ENCODE measurements around the gene OSTC. TPM values are rescaled to one million over a fixed set of nuclear protein-coding genes. Genes with fewer than 3 reads are reported as not detected.

OSTC gene
- total RNA-seq, 1 donor from 2014 or later = 64.4 TPM

DNA sequence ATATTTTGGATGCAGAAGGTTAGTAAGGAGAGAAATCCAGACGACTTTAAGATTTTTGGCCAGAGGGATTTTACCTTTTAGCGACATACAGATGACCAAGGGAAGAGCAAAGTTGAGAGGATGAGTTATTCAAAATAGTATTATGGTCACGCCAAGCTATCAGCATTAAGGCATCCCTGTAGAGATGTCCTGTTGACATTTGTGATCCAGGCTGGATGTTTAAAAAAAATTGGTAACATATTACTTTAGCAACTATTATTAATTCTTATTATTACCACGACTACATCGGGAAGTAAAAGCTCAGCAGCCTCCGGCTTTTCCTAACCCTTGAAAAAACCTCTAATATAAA lies 562 bp upstream of the OSTC start:
- Histone ChIP-seq H3K27ac (no peak overlapping the region), H3K4me1 (peaks cover 23% of the 10 kb centered on the region), H3K9me3 (no peaks in the 10 kb centered on the region), H3K36me3 (no peaks in the 10 kb centered on the region), H3K4me3 (peak overlapping the region; percentile 89), H3K27me3 (ENCODE audit: low read depth) (no peaks in the 10 kb centered on the region)
- DNase-seq (no peak), ATAC-seq (peak in 1 of 2 donors; percentile 2)
- intact Hi-C loops (cut with DNase I) = no loop called here
- no peak for TF ChIP-seq CTCF (IDR thresholded peaks at IDR 0.05)

- Histone ChIP-seq H3K27ac (peak overlapping the region; percentile 92), H3K4me1 (peaks cover 23% of the 10 kb centered on the region), H3K27me3 (ENCODE audit: low read depth) (no peaks in the 10 kb centered on the region), H3K4me3 (peak overlapping the region; percentile 89), H3K36me3 (no peaks in the 10 kb centered on the region), H3K9me3 (no peaks in the 10 kb centered on the region)
- DNase-seq (no peak), ATAC-seq (peak in 1 of 2 donors; percentile 57)
- intact Hi-C loops (cut with DNase I) = no loop called here
- no peak for TF ChIP-seq CTCF (IDR thresholded peaks at IDR 0.05)
Measured at GRCh38 chr4:108651014-108651791, 804 bp downstream of the OSTC start.

GRCh38 chr4:108662629-108663028 lies 12.2 kb downstream of the OSTC start:
- Histone ChIP-seq H3K9me3 (no peaks in the 10 kb centered on the region), H3K4me3 (no peak overlapping the region), H3K27ac (no peak overlapping the region), H3K27me3 (ENCODE audit: low read depth) (no peaks in the 10 kb centered on the region), H3K4me1 (no peaks in the 10 kb centered on the region), H3K36me3 (peaks cover 89% of the 10 kb centered on the region)
- no peak for ATAC-seq
- intact Hi-C loops (cut with DNase I) = no loop called here
- no peak for DNase-seq
- TF ChIP-seq CTCF (IDR thresholded peaks at IDR 0.05) = no peak

DNA sequence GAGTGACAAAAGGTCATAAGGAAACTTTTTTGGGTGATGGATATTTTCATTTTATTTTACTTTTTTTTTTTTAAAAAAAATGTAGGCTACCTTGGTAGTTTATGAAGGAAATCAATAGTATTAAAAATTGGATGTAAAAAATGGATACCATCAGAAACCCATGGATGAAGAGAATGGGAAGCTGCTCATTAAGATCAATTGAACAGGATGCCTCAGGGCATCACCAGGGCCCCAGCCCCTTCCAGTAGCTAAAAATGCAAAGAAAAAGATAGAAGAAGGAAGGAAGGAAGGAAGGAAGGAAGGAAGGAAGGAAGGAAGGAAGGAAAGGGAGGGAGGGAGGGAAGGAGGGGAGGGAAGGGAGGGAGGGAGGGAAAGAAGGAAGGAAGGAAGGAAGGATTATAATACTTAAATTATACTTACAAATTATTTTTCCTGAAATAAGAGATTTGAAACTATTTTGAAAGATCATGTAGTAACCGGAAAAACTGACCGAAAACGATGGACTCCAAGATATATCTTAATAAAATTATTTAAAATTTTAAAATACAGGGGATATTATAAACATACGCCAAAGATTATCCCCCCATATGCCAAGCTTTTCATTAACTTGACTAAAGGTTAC lies 24.1 kb downstream of the OSTC start:
- Histone ChIP-seq H3K4me3 (no peak overlapping the region), H3K36me3 (peaks cover 8% of the 10 kb centered on the region), H3K9me3 (no peaks in the 10 kb centered on the region), H3K27ac (no peak overlapping the region), H3K4me1 (no peaks in the 10 kb centered on the region), H3K27me3 (ENCODE audit: low read depth) (no peaks in the 10 kb centered on the region)
- ATAC-seq (no peak), DNase-seq (no peak)
- intact Hi-C loops (cut with DNase I) = no loop called here
- TF ChIP-seq CTCF (IDR thresholded peaks at IDR 0.05) = no peak

GRCh38 chr4:108681321-108681809 lies 31.0 kb downstream of the OSTC start:
- H3K27me3 ChIP-seq (ENCODE audit: low read depth) = no peaks in the 10 kb centered on the region
- H3K4me1 ChIP-seq = no peaks in the 10 kb centered on the region
- DNase-seq = no peak
- no peak overlapping the region for H3K27ac ChIP-seq
- H3K9me3 ChIP-seq = no peaks in the 10 kb centered on the region
- ATAC-seq = no peak
- intact Hi-C loops (cut with DNase I) = no loop called here
- H3K36me3 ChIP-seq = peaks cover 6% of the 10 kb centered on the region
- no peak for TF ChIP-seq CTCF (IDR thresholded peaks at IDR 0.05)
- H3K4me3 ChIP-seq = no peak overlapping the region
